ENCODE results near the gene THOC5. TPM values are rescaled to one million over a fixed set of nuclear protein-coding genes. Genes with fewer than 3 reads are reported as not detected.
A peak's percentile ranks its signal among the peaks of the same experiment; 100 is the strongest.
"Not testable (repeated sequence)": the region's sequence is repeated elsewhere in the genome, so short reads cannot be mapped to it uniquely, and the experiment has no call there.

The THOC5 gene
- polyA plus RNA-seq, 1 donor, result 42.4 TPM

DNA sequence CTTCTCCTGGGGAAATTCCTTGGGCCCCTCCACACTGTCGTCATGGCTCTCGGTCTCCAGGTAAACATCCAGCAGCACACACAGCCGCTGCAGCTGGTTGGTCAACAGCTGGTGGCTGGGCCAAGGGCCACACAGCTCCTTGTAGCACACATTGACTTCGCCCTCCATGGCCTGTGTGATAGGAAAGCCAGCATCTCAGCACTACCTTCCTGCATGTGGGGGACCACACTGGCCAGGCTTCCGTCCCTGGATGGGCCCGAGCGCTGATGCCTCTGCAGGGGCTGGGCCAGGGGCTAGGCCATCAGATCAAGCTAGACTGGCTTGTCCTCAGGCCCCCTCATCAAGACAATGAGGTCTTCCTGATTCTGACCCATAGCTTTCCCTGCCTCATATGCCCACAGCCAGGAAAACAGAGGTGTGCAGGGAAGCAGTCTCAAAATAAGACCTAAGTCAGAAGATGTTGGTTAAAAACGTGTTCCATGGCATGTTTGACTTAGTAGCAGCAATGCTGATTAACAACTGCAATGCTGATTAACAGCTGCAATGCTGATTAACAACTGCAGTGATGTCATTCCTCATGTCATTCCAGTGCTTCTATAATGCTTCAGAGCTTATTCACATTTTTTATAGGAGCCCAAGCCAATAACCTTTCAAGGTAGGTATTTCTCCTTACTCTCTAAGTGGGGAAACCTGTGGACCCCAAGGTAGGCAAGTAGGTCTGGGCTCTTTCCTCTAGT lies 42.3 kb downstream of the THOC5 start:
- no peak for DNase-seq

GRCh38 chr22:29510542-29510941 lies 43.0 kb downstream of the THOC5 start:
- DNase-seq, result no peak

GRCh38 chr22:29509815-29510214 lies 43.7 kb downstream of the THOC5 start:
- no peak for DNase-seq

GRCh38 chr22:29509298-29509697 lies 44.3 kb downstream of the THOC5 start:
- DNase-seq, result no peak

- no peak for DNase-seq
Observed at GRCh38 chr22:29503811-29504372, 49.7 kb downstream of the THOC5 start.

DNA sequence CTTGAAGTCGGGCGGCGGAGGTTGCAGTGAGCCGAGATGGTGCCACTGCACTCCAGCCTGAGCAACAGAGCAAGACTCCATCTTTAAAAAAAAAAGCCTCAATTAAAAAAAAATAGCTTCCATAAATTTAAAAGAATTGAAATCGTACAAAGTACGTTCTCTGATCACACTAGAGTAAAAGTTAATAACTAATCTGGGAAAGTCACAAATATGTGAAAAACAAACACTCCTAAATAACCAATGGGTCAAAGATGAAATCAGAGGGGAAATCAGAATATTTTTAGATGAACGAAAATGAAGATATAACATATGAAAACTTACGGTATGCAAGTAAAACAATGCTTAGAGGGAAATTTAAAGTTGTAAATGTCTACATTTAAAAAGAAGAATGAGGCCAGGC lies 53.7 kb downstream of the THOC5 start:
- no peak for DNase-seq

DNA sequence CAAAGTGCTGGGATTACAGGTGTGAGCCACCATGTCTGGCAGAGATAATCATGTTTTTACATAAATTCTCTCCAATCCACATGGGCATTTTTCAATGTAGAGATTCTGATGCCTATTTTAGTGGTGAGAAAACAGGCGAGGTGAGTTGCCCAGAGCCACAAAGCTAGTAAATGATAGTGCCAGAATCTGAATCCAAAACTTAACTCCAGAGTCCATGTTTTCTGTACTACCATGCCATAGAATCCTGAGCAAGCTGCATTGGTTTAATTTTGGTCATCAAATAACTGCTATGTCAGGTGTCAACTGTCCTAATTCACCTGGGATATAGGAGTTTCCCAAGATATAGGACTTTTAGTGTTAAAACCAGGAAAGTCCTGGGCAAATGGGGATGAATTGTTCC lies 59.9 kb downstream of the THOC5 start:
- DNase-seq, result no peak

- no peak for DNase-seq
Observed at GRCh38 chr22:29491012-29491411, 62.5 kb downstream of the THOC5 start.

DNA sequence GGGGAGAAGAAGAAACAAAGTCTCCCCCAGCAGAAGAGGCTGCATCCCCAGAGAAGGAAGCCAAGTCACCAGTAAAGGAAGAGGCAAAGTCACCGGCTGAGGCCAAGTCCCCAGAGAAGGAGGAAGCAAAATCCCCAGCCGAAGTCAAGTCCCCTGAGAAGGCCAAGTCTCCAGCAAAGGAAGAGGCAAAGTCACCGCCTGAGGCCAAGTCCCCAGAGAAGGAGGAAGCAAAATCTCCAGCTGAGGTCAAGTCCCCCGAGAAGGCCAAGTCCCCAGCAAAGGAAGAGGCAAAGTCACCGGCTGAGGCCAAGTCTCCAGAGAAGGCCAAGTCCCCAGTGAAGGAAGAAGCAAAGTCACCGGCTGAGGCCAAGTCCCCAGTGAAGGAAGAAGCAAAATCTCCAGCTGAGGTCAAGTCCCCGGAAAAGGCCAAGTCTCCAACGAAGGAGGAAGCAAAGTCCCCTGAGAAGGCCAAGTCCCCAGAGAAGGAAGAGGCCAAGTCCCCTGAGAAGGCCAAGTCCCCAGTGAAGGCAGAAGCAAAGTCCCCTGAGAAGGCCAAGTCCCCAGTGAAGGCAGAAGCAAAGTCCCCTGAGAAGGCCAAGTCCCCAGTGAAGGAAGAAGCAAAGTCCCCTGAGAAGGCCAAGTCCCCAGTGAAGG lies 64.3 kb downstream of the THOC5 start:
- not testable (repeated sequence) for DNase-seq

GRCh38 chr22:29487426-29487986 lies 66.1 kb downstream of the THOC5 start:
- DNase-seq, result no peak

DNA sequence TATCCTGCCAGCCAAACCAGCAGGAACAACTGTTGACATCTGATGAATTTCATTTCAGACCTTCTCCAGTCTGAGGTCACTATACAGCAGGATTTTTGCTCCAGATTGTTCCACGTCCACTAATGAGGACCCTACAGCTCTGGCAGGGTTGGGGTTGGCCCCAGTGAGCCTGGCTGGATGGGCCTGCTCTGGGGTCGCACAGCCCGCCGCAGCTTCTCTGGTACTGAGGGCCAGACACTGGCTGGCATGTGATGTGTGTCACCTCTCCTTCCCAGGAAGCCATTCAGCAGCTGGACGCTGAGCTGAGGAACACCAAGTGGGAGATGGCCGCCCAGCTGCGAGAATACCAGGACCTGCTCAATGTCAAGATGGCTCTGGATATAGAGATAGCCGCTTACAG lies 68.1 kb downstream of the THOC5 start:
- no peak for DNase-seq

DNA sequence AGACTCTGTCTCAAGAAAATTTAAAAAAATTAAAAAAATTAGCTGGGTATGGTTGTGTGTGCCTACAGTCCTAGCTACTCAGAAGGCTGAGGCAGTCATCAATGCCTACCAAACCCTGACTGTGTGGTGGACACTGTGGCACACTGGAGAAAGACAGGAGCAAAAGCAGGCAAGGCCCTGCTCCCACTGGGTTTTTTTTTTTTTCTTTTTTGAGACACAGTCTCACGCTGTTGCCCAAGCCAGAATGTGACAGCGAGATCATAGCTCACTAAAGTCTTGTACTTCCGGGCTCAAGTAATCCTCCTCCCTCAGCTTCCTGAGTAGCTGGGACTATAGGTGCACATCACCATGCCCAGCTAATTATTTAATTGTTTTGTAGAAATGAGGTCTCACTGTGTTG lies 68.9 kb downstream of the THOC5 start:
- no peak for DNase-seq

DNA sequence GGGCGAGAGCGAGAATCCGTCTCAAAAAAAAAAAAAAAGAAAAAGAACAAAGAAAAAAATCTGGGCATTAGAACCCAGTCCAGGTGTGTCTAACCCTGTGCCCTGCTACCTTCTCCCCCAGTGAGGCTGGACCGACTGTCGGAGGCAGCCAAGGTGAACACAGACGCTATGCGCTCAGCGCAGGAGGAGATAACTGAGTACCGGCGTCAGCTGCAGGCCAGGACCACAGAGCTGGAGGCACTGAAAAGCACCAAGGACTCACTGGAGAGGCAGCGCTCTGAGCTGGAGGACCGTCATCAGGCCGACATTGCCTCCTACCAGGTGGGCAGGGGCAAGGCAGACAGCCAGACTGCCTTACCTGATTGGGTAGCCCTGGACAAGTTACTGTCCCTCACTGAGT lies 70.3 kb downstream of the THOC5 start:
- DNase-seq, result no peak

DNA sequence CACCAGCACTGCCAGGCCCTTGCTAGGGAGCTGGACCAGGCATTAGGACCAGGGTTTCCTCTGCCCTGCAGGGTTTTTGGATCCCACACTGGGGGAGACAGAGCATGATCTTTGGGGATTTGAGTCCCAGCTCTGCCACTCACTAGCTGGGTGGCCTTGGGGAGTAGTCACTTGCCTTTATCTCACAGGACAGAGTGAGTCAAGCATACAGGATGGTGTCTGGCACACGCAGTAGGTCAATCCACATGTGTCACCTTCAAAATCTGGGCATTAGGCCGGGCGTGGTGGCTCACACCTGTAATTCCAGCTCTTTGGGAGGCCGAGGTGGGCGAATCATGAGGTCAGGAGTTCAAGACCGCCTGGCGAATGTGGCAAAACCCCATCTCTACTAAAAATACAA lies 70.8 kb downstream of the THOC5 start:
- no peak for DNase-seq

DNA sequence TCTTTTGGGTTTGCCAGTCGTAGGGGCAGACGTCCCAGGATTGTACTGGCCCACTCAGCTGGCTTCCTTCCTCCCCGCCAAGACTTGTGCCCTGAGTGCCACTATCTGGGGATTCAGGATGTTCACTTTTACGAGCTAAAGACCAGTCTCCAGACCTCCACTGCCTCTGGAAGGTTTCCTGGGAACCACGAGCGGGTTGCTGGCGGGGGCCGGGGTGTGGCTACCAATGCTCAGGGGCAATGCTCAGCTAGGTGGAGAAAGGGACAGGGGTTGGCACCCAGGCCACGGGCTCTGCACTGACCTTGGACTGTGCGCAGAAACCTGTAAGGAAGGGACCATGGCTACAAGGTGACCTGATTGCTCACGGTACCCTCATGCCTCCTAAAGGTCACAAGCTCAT lies 71.3 kb downstream of the THOC5 start:
- DNase-seq, result no peak

- DNase-seq, result no peak
Observed at GRCh38 chr22:29481265-29482000, 72.1 kb downstream of the THOC5 start.

GRCh38 chr22:29480512-29481264 lies 72.9 kb downstream of the THOC5 start:
- DNase-seq, result peak; percentile 46

- no peak for DNase-seq
Observed at GRCh38 chr22:29480262-29480511, 73.4 kb downstream of the THOC5 start.

GRCh38 chr22:29479417-29480261 lies 73.9 kb downstream of the THOC5 start, which contains the start of gene NEFH:
Gene NEFH (plus strand): TSS chr22:29480218. CDS start chr22:29480263, 45 bp downstream.
- DNase-seq, result no peak

GRCh38 chr22:29478326-29479276 lies 75.0 kb downstream of the THOC5 start:
- DNase-seq, result no peak

Measured in left kidney (tissue), 2 donors.